Measurements from ENCODE around the gene SLC38A10.

Gene SLC38A10

DNA sequence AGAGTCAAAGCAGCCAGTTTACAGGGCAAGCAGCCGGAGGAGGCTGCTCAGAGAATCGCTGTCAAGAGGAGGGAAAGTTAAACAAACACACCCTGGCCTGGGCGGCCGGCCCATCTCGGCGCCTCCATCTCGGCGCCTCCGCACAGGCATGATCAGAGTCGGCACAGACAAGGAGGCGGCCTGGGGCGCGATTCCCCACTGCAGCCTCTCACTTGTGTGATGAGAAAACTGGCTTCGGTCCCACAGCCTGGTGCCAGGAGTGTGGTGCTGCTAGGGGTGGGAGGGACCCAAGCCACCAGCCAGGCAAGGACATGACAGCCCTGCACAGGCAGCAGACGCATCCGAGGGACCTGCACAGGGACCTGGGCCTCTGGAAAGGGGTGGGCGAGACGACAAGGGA, 17.7 kb downstream of the SLC38A10 start:
- Histone ChIP-seq H2BK120ac (ENCODE audit: low read depth, low read length) (no peak overlapping the region), H3K4me3 (ENCODE audit: low read length) (no peak overlapping the region), H3K56ac (ENCODE audit: low read length) (no peak overlapping the region), H4K5ac (ENCODE audit: low read length) (no peak overlapping the region), H3K27ac (ENCODE audit: low read depth, low read length) (no peak overlapping the region), H3K79me2 (ENCODE audit: control insufficient read depth, insufficient read depth, low read length) (no peaks in the 10 kb centered on the region), H3K79me1 (ENCODE audit: low read length) (no peaks in the 10 kb centered on the region), H3K18ac (ENCODE audit: low read length) (no peak overlapping the region), H3K36me3 (ENCODE audit: control insufficient read depth, insufficient read depth, low read length) (peaks cover 3% of the 10 kb centered on the region), H3K4me1 (ENCODE audit: control insufficient read depth, low read depth, low read length) (no peaks in the 10 kb centered on the region), H2AK5ac (ENCODE audit: low read length) (no peak overlapping the region), H2BK15ac (replicated peaks; ENCODE audit: low read depth) (no peak overlapping the region), H3K4me2 (ENCODE audit: low read length) (no peak overlapping the region), H4K8ac (ENCODE audit: low read depth, low read length) (no peak overlapping the region), H3K9ac (ENCODE audit: low read length) (no peak overlapping the region), H3K23ac (ENCODE audit: low read length) (no peak overlapping the region), H2BK5ac (ENCODE audit: low read length) (no peak overlapping the region), H3K27me3 (ENCODE audit: insufficient read depth, low read length, poor library complexity) (no peaks in the 10 kb centered on the region), H3K4ac (ENCODE audit: low read depth, low read length) (no peak overlapping the region)
- no CpG with 5 or more reads among the region's 18 CpGs for WGBS (ENCODE audit: extremely low coverage, insufficient coverage, low lambda C conversion rate)
- DNase-seq, result no peak

DNA sequence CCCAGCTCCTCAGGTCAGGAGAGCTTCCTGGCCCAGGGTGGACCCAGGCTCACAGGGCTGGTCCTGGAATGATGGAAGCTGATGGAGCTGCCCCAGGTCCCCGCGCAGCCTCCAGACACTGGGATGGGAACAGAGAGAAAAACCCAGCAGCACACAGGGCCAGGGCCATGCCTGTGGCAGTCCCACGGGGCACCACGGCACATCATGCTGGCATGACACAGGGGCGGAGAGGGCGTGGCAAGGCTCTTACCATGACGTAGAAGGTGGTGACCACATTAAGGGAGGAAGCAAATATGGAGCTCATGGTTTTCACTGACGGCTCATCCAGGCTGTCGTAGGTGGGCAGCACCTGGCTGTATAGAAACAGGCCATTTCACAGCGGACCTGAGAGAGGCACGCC, 18.3 kb downstream of the SLC38A10 start:
- Histone ChIP-seq H2BK120ac (ENCODE audit: low read depth, low read length) (no peak overlapping the region), H4K8ac (ENCODE audit: low read depth, low read length) (no peak overlapping the region), H3K56ac (ENCODE audit: low read length) (no peak overlapping the region), H3K27ac (ENCODE audit: low read depth, low read length) (no peak overlapping the region), H3K79me1 (ENCODE audit: low read length) (no peaks in the 10 kb centered on the region), H3K4ac (ENCODE audit: low read depth, low read length) (no peak overlapping the region), H3K4me2 (ENCODE audit: low read length) (no peak overlapping the region), H3K23ac (ENCODE audit: low read length) (no peak overlapping the region), H2BK5ac (ENCODE audit: low read length) (no peak overlapping the region), H2AK5ac (ENCODE audit: low read length) (no peak overlapping the region), H3K79me2 (ENCODE audit: control insufficient read depth, insufficient read depth, low read length) (no peaks in the 10 kb centered on the region), H3K36me3 (ENCODE audit: control insufficient read depth, insufficient read depth, low read length) (peaks cover 3% of the 10 kb centered on the region), H3K9ac (ENCODE audit: low read length) (no peak overlapping the region), H3K4me3 (ENCODE audit: low read length) (no peak overlapping the region), H4K5ac (ENCODE audit: low read length) (no peak overlapping the region), H3K27me3 (ENCODE audit: insufficient read depth, low read length, poor library complexity) (no peaks in the 10 kb centered on the region), H2BK15ac (replicated peaks; ENCODE audit: low read depth) (no peak overlapping the region), H3K4me1 (ENCODE audit: control insufficient read depth, low read depth, low read length) (no peaks in the 10 kb centered on the region), H3K18ac (ENCODE audit: low read length) (no peak overlapping the region)
- no peak for DNase-seq
- WGBS (ENCODE audit: extremely low coverage, insufficient coverage, low lambda C conversion rate), result no CpG with 5 or more reads among the region's 11 CpGs

DNA sequence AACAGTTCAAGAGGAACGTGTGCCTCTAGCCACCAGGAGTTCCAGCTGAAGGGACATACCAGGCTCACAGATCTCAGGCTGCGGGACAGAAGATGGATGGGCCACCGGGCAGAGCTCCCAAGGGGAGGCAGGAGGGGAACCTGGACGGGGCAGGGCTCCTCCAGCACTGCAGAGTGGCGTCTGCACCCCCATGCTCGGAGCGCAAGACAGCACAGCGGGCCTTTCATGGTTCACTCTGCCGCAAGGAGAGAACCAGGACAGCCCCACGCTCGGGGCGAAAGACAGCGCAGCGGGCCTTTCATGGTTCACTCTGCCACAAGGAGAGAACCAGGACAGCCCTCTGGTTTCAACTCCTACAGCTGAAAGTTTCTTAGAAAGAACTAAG, 20.6 kb downstream of the SLC38A10 start:
- WGBS (ENCODE audit: extremely low coverage, insufficient coverage, low lambda C conversion rate), result no CpG with 5 or more reads among the region's 14 CpGs
- Histone ChIP-seq H3K4me2 (ENCODE audit: low read length) (no peak overlapping the region), H3K56ac (ENCODE audit: low read length) (no peak overlapping the region), H3K9ac (ENCODE audit: low read length) (no peak overlapping the region), H3K4me3 (ENCODE audit: low read length) (no peak overlapping the region), H2BK15ac (replicated peaks; ENCODE audit: low read depth) (no peak overlapping the region), H3K36me3 (ENCODE audit: control insufficient read depth, insufficient read depth, low read length) (peaks cover 3% of the 10 kb centered on the region), H3K79me2 (ENCODE audit: control insufficient read depth, insufficient read depth, low read length) (no peaks in the 10 kb centered on the region), H4K8ac (ENCODE audit: low read depth, low read length) (no peak overlapping the region), H2BK5ac (ENCODE audit: low read length) (no peak overlapping the region), H3K79me1 (ENCODE audit: low read length) (no peaks in the 10 kb centered on the region), H2AK5ac (ENCODE audit: low read length) (no peak overlapping the region), H2BK120ac (ENCODE audit: low read depth, low read length) (no peak overlapping the region), H3K23ac (ENCODE audit: low read length) (no peak overlapping the region), H3K27me3 (ENCODE audit: insufficient read depth, low read length, poor library complexity) (no peaks in the 10 kb centered on the region), H4K5ac (ENCODE audit: low read length) (no peak overlapping the region), H3K18ac (ENCODE audit: low read length) (no peak overlapping the region), H3K4ac (ENCODE audit: low read depth, low read length) (no peak overlapping the region), H3K4me1 (ENCODE audit: control insufficient read depth, low read depth, low read length) (no peaks in the 10 kb centered on the region), H3K27ac (ENCODE audit: low read depth, low read length) (no peak overlapping the region)
- DNase-seq, result no peak

DNA sequence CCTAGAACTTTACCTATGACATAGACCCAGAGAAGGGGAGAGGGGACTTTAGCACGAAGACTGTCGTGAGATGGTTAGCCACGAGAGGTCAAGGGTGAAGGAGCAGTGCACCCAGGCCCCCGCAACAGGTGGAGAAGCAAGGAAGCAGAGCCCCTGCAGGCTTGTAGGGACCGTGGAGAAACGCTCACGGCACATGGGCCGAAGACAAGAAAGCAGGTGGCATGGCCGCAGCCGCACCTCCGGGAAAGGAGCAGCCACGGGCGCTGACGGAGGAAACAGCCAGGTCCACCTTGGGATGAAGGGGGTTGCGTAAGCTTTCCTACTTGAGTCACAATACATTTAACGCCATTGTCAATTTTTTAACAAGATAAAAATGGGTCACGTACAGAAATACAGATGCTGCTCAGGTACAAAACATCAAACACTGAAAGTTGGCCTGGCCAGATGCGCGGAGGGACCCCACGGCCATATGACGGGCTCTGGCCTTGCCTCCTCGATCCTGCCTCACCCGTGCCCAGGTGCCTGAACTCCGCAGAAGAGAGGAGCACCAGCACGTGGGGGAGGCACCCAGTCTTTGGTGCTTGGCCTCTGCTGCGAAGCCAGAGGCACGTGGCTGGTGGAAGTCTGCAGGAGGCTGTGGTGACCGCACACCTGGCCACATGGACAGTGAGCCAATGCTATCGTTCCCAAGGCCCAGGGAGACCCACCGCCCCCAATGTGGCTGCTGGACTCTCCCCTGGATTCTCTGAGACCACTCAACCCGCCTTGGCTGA, 21.2 kb downstream of the SLC38A10 start:
- H4K8ac ChIP-seq (ENCODE audit: low read depth, low read length), result no peak overlapping the region
- H3K79me2 ChIP-seq (ENCODE audit: control insufficient read depth, insufficient read depth, low read length), result no peaks in the 10 kb centered on the region
- H3K27ac ChIP-seq (ENCODE audit: low read depth, low read length), result no peak overlapping the region
- WGBS (ENCODE audit: extremely low coverage, insufficient coverage, low lambda C conversion rate), result no CpG with 5 or more reads among the region's 31 CpGs
- H4K5ac ChIP-seq (ENCODE audit: low read length), result no peak overlapping the region
- H2BK120ac ChIP-seq (ENCODE audit: low read depth, low read length), result no peak overlapping the region
- no peak overlapping the region for H3K9ac ChIP-seq (ENCODE audit: low read length)
- no peak overlapping the region for H3K4ac ChIP-seq (ENCODE audit: low read depth, low read length)
- no peak overlapping the region for H3K18ac ChIP-seq (ENCODE audit: low read length)
- no peak overlapping the region for H3K23ac ChIP-seq (ENCODE audit: low read length)
- no peak for DNase-seq
- H3K56ac ChIP-seq (ENCODE audit: low read length), result no peak overlapping the region
- no peaks in the 10 kb centered on the region for H3K4me1 ChIP-seq (ENCODE audit: control insufficient read depth, low read depth, low read length)
- no peaks in the 10 kb centered on the region for H3K79me1 ChIP-seq (ENCODE audit: low read length)
- H3K4me2 ChIP-seq (ENCODE audit: low read length), result no peak overlapping the region
- no peaks in the 10 kb centered on the region for H3K27me3 ChIP-seq (ENCODE audit: insufficient read depth, low read length, poor library complexity)
- H2BK15ac ChIP-seq (replicated peaks; ENCODE audit: low read depth), result no peak overlapping the region
- H3K4me3 ChIP-seq (ENCODE audit: low read length), result no peak overlapping the region
- H3K36me3 ChIP-seq (ENCODE audit: control insufficient read depth, insufficient read depth, low read length), result peaks cover 3% of the 10 kb centered on the region
- H2BK5ac ChIP-seq (ENCODE audit: low read length), result no peak overlapping the region
- no peak overlapping the region for H2AK5ac ChIP-seq (ENCODE audit: low read length)

DNA sequence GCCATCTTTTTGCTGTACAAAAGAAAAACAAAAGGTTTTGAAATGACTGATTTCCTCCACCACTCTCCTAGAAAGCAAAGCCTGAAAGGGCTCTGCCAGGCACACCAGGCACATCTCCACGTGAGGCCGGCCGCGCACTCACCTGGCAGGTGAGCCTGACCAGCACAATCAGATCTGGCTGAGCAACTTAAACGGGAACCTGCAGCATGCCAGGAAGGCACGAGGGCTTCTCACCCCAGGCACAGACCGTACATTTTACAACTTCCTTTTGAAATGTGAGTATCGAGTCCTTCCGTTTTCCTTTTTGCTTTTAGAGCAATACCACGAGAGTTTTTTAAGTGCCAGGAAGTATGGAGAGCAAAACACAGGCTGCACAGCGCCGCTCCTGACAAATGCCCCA, 22.5 kb downstream of the SLC38A10 start:
- Histone ChIP-seq H3K36me3 (ENCODE audit: control insufficient read depth, insufficient read depth, low read length) (peaks cover 3% of the 10 kb centered on the region), H2BK5ac (ENCODE audit: low read length) (no peak overlapping the region)

DNA sequence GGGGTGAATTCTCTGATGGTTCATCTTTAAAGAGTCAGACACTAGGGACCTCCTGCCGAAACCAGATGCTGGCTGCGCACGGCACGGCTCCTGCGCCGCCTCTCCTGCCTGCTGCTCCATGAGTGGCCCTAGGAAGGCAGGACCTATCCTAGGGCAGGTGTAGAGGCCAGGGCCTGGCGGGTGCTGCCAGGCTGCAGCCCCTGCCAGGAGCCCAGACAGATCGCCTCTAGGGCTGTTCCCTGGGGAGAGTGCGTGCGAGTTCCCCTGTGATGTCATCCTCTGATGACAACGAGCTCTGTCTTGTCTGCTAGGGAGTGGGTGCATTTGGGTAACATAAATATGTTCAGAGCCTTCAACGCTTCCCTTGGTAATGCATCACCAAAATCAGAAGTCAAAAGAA, 23.9 kb downstream of the SLC38A10 start:
- Histone ChIP-seq H3K4me2 (ENCODE audit: low read length) (no peak overlapping the region), H2BK120ac (ENCODE audit: low read depth, low read length) (no peak overlapping the region), H3K4ac (ENCODE audit: low read depth, low read length) (no peak overlapping the region), H3K56ac (ENCODE audit: low read length) (no peak overlapping the region), H3K36me3 (ENCODE audit: control insufficient read depth, insufficient read depth, low read length) (peaks cover 3% of the 10 kb centered on the region), H3K18ac (ENCODE audit: low read length) (no peak overlapping the region), H3K4me1 (ENCODE audit: control insufficient read depth, low read depth, low read length) (no peaks in the 10 kb centered on the region), H3K79me2 (ENCODE audit: control insufficient read depth, insufficient read depth, low read length) (no peaks in the 10 kb centered on the region), H3K23ac (ENCODE audit: low read length) (no peak overlapping the region), H3K27me3 (ENCODE audit: insufficient read depth, low read length, poor library complexity) (no peaks in the 10 kb centered on the region), H4K5ac (ENCODE audit: low read length) (no peak overlapping the region), H2BK15ac (replicated peaks; ENCODE audit: low read depth) (no peak overlapping the region), H3K27ac (ENCODE audit: low read depth, low read length) (no peak overlapping the region), H4K8ac (ENCODE audit: low read depth, low read length) (no peak overlapping the region), H3K9ac (ENCODE audit: low read length) (no peak overlapping the region), H2BK5ac (ENCODE audit: low read length) (no peak overlapping the region), H2AK5ac (ENCODE audit: low read length) (no peak overlapping the region), H3K79me1 (ENCODE audit: low read length) (no peaks in the 10 kb centered on the region), H3K4me3 (ENCODE audit: low read length) (no peak overlapping the region)
- DNase-seq, result no peak
- WGBS (ENCODE audit: extremely low coverage, insufficient coverage, low lambda C conversion rate), result no CpG with 5 or more reads among the region's 12 CpGs

More for the DNA sequence above, 22.5 kb downstream of the SLC38A10 start:
- no peaks in the 10 kb centered on the region for H3K79me1 ChIP-seq (ENCODE audit: low read length)
- H2BK15ac ChIP-seq (replicated peaks; ENCODE audit: low read depth), result no peak overlapping the region
- H3K4me1 ChIP-seq (ENCODE audit: control insufficient read depth, low read depth, low read length), result no peaks in the 10 kb centered on the region
- no peak overlapping the region for H3K4me2 ChIP-seq (ENCODE audit: low read length)
- DNase-seq, result no peak
- no peak overlapping the region for H3K4ac ChIP-seq (ENCODE audit: low read depth, low read length)
- no peak overlapping the region for H3K27ac ChIP-seq (ENCODE audit: low read depth, low read length)
- H3K56ac ChIP-seq (ENCODE audit: low read length), result no peak overlapping the region
- H2BK120ac ChIP-seq (ENCODE audit: low read depth, low read length), result no peak overlapping the region
- H2AK5ac ChIP-seq (ENCODE audit: low read length), result no peak overlapping the region
- no peak overlapping the region for H3K23ac ChIP-seq (ENCODE audit: low read length)
- no peak overlapping the region for H3K9ac ChIP-seq (ENCODE audit: low read length)
- no peaks in the 10 kb centered on the region for H3K27me3 ChIP-seq (ENCODE audit: insufficient read depth, low read length, poor library complexity)
- H3K18ac ChIP-seq (ENCODE audit: low read length), result no peak overlapping the region
- WGBS (ENCODE audit: extremely low coverage, insufficient coverage, low lambda C conversion rate), result no CpG with 5 or more reads among the region's 12 CpGs
- H3K4me3 ChIP-seq (ENCODE audit: low read length), result no peak overlapping the region
- no peak overlapping the region for H4K8ac ChIP-seq (ENCODE audit: low read depth, low read length)
- H4K5ac ChIP-seq (ENCODE audit: low read length), result no peak overlapping the region
- no peaks in the 10 kb centered on the region for H3K79me2 ChIP-seq (ENCODE audit: control insufficient read depth, insufficient read depth, low read length)

Data from mesendoderm (in vitro differentiated cells).